Measurements from ENCODE around the gene FGF23.
"Not testable (repeated sequence)": the region's sequence is repeated elsewhere in the genome, so short reads cannot be mapped to it uniquely, and the experiment has no call there.

FGF23 gene

DNA sequence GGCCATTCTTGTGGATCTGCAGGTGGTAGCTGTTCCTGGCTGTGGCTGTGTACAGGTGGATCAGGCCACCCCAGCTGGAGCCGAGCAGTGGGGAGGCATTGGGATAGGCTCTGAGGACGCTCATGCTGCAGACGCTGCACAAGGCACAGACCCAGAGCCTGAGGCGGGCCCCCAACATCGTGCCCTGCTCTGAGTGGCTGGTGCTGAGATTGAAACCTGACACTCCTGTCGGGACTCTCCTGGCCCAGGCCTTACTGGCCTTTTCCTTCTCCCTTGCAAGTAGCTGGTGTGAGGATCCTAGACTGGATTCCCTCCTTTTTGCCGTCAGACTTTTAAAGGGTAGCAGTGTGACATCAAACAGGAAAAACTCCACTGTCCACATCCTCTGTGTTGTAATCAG, at the start of gene FGF23:
Gene FGF23, minus strand, starts transcription at position 308 of the 400 bp plus-strand sequence. Its CDS starts 130 bp downstream, at position 178.
- DNase-seq (ENCODE audit: low read depth, low spot score) = no peak

DNA sequence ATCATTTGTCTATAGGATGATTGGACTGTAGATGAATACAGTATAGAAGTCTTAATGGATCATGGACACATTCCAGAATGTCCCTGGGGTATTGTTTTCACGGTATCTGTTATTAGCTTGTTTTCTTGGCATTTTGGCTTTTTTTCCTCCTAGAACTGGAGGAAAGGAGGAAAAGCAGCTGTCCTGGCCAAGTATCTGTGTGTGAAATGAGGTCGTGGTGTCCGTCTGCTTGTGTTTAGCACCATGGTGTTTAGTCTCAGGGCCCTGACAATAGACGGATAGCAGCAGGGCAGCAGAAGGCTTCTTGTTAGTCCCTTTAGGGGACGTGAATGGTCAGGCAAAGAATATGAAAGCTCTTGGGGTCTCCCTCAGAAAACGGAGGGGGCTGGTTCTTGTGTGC, 44.9 kb upstream of the FGF23 start:
- DNase-seq (ENCODE audit: low read depth, low spot score) = no peak

DNA sequence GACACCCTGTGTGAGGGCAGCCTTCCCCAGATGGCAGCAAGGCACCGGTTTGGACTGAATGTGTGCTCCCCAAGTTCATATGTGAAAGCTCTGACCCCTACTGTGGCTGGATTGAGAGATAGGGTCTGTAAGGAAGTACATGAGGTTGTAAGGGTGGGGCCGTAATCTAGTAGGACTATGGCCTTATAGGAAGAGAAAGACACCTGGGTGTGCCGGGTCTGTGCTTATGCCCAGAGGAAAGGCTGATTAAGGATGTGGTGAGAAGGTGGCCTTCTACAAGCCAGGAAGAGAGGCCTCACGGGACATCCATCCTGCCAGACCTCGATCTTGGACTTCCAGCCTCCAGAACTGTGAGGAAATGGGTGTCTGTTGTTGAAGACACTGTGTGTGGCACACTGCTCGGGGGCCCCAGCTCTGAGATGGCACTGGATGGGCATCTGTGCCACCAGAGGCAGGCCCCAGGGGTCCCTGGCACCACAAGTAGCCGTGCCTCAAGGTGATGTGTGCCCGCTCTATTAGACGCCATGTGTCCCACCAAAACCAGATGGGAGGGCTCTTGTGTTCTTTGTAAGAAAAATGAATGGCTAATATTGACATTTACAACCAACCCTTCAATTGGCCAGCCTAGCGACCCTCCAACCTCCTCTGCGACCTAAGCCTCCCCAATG, 44.1 kb upstream of the FGF23 start:
- no peak for DNase-seq (ENCODE audit: low read depth, low spot score)

DNA sequence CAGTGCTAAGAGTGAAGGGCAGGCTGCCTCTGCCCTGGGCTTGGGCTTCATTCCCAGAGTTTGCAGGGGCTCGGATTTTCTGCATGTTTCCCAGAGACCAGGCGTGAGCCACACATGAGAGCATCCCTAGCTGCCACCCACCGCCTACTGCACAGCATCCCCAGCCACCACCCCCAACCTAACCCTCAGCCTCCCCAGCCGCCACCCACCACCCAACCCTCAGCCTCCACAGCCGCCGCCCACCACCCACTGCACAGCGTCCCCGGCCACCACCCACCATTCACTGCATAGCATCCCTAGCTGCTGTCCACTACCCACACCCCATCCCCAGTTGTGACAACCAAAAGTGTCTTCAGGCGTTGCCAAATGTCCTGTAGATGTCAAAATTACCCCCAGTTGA, 43.5 kb upstream of the FGF23 start:
- no peak for DNase-seq (ENCODE audit: low read depth, low spot score)

DNA sequence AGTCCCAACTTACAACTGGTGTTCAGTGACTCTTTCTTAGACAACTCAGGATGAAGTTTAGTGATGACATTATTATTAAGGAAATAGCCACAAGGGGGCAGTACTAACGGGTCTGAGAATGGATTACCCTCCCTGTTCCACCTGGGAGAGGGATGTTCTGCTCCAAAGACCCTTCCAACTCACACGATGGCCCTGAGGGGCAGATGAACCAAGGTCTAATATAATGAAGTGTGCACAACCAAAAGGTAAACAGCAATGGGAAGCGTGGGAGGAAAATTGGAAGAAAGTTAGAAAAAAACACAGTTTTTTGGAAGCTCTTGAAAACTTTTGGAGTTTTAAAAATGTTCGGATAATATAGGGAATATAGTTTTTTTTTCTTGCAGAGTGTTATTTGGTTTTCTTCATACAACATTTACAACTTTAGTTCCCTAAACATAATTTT, 42.1 kb upstream of the FGF23 start:
- DNase-seq (ENCODE audit: low read depth, low spot score) = no peak

DNA sequence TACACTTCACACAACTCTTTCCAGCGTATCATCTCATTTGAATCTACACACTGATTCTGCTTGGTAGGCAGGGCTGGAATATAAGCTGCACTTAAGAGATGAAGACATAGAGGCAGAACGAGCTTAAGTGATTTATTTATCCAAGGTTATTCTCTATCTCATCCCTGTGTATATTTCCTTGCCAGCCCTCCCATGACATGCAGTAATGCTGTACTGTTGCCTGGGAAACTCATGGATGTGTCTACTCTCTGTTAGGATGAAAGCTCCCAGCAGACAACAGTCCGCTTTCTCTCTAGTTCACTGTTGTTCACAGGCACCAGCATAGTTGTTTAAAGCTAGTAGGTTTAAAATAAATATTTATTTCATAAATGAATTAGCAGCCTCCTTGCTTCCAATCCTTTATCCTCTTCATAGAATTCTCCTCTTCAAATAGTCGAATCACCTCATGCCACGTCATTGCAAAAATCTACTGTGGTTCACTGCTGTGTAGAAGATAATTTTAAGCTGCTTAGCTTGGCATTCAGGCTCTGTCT, 40.7 kb upstream of the FGF23 start:
- DNase-seq (ENCODE audit: low read depth, low spot score) = no peak

DNA sequence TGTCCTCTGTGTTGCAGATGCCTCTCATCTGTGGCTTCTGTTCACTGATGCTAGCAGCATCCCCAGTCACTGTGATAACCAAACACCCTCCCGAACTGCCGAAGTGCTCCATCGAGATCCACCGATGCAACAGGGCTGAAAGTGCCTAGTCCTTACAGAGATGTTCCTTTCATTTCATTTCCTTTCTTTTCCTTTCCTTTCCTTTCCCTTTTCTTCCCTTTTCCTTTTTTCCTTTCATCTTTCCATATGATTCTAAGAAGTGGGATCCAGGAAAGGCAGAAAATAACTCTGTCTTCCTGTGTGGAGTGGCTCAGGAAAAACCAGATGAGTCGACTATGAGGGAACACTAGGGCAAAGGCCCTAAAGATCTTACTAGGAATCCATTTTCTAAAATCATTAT, 39.4 kb upstream of the FGF23 start:
- DNase-seq (ENCODE audit: low read depth, low spot score) = no peak

DNA sequence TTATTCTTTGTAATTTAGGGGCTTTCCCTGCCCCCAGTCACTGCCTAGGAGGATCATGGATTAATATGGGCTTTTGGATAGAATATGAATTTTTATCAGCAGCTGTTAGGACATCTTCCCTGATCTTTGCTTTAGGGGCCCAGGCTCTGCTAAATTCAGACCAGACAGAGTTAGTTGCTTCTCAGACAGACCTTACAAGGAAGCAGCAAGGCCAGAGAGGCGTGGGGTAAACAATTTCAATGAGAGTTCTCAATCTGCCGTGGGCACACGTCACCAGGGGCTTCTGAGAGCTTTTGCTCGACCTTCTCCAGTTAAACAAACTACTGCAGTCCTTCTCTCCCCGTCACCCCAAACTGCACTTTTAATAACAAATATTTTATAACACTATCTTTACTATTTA, 38.4 kb upstream of the FGF23 start:
- DNase-seq (ENCODE audit: low read depth, low spot score) = no peak

DNA sequence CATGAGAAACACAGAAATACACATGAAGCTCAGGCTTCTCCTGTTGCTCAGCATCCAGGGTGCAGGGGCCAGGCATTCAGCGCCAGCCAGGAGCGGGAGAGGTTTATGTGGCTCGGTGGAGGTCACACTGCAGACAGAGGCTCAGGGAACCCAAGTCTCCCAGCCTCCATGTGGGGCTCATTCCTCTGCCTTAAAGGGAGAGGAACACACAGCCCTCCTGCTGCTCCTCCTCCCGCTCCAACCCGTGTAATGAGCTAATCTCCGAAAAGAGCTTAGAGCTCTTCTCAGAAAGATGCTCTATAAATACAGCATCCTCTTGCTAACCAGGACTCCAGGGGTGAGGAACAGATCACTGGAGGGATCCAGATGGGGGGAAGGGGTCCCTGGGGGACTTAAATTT, 37.9 kb upstream of the FGF23 start:
- DNase-seq (ENCODE audit: low read depth, low spot score) = no peak

DNA sequence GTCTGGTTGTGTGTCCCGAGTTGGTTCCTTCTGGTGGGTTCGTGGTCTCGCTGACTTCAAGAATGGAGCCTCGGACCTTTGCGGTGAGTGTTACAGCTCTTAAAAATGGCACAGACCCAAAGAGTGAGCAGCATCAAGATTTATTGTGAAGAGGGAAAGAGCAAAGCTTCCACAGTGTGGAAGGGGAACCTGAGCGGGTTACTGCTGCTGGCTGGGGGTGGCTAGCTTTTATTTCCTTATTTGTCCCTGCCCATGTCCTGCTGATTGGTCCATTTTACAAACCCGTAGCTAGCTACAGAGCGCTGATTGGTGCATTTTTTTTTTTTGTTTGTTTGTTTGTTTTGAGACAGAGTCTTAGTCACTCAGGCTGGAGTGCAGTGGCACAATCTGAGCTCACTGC, 36.8 kb upstream of the FGF23 start:
- DNase-seq (ENCODE audit: low read depth, low spot score) = no peak

DNA sequence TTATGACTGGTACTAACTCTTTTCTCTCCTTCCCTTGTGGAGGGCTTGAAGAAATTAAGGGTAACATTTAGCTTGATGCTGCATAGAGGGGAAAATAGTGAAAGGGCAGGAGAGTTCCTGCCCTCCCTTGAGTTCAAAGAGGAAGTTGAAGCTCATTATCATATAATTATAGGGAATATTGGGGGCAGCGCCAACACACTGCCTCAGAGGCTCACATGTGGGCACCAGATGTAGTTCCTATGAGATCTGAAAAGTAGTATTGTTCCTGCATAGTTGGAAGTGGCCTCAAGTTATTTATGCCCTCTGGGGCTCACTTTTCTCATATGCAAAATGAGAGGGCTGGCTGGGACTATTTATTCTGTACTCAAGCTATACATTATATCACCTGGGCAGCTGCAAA, 33.0 kb upstream of the FGF23 start:
- no peak for DNase-seq (ENCODE audit: low read depth, low spot score)

DNA sequence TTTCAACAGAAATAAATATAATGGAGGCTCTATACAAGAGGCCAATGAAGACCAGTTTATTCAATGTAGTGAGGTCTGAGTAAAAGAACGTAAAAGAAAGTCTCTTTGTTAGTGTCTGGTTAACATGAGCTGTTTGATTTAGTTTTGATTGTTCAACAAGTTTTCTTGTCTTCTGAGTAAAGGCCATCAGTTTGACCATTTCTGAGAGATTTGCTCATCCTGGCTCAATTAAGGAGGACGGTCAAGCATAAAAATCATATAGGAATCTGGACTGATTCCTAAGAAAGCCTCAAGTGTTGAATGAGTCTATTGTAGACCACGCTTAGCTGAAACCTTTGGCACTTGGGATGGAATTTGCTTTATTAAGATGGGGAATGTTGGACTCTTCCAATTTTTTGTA, 32.5 kb upstream of the FGF23 start:
- no peak for DNase-seq (ENCODE audit: low read depth, low spot score)

DNA sequence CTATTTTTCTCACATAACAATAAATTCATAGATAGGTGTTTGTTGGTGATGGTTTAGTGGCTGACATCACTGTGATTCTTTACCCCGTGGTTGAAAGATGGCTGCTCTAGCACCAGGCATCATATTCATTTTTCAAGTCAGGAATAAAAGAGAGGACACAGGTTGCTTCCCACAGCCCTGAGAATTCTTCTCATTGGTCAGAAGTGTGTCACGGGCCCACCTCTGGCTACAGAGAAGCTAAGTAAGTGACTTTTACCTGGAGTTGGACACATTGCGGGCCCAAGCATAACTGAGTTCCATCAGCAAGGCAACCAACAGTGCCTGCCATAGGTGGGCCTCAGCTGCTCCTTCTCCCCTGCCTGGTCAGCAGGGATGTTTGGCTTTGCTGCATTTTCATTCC, 27.6 kb upstream of the FGF23 start:
- DNase-seq (ENCODE audit: low read depth, low spot score) = no peak

DNA sequence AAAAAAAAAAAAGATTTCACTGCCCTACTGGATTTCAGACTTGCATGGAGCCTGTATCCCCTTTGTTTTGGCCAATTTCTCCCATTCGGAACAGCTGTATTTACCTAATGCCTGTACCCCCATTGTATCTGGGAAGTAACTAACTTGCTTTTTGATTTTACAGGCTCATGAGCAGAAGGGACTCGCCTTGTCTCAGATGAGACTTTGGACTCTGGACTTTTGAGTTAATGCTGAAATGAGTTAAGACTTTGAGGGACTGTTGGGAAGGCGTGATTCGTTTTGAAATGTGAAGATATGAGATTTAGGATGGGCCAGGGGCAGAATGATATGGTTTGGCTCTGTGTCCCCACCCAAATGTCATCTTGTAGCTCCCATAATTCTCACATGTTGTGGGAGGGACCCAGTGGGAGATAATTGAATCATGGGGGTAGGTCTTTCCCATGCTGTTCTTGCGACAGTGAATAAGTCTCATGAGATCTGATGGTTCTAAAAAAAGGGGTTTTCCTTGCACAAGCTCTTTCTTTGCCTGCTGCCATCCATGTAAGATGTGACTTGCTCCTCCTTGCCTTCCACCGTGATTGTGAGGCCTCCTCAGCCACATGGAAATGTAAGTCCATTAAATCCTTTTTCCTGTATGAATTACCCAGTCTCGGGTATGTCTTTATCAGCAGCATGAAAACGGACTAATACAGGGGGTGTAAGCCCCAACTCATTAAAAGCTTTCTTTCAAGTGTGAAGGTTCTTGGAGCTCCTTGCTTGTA, 25.5 kb upstream of the FGF23 start:
- not testable (repeated sequence) for DNase-seq (ENCODE audit: low read depth, low spot score)

DNA sequence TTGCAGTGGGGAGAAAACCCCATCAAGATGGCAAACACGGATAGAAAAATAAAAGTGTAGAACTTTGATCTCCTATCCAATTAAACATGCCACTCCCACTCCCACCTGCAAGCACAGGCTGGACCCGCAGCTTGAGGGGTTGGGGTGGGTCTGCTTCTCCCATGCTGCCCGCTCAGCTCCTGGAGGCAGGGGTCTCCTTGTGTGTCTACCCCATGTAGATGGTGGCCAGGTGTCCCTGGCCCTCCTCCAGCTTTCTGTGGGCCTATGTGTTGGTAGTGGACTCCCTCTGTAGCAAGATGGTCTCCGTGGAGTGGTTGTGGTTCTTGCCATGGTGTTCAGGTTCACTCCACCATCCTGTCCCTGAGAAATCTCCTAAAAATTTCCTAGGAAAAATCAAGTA, 23.5 kb upstream of the FGF23 start:
- no peak for DNase-seq (ENCODE audit: low read depth, low spot score)

DNA sequence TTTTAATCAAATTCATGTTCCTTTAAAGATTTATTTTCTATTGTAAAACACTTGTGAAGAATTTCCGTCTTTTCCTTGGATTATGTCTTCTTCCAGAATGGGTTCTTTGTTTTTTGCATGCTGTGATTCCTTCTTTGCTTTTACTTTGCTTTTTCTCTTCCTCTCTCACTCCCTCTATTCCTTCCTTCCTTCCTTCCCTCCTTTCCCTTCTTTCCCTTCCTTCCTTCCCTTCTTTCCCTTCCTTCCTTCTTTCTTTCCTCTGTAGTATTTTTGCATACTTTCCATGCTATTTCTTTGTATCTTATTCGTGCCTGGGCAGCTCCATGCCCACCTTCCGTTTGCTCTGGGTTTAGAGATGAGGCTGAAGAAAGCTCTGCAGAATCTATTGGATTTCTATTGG, 21.6 kb upstream of the FGF23 start:
- no peak for DNase-seq (ENCODE audit: low read depth, low spot score)

DNA sequence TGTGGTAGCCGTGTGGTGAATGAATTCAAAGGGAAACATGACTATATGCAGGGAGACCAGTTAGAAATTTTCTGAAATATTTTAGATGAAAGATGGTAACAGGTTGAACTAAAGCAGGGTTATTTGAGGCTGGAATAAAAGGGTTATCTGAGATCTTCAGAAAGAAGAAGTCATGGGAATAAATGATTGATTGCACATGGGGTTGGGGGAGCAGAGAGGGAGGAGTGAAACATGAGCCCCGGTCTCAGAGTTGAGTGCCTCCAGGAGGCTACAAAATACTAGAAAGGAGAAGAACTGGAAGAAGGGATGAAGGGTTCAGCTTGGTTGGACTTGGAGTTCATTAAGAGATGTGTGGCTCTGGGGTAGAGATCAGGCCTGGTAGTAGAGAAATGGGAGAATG, 16.3 kb upstream of the FGF23 start:
- no peak for DNase-seq (ENCODE audit: low read depth, low spot score)

DNA sequence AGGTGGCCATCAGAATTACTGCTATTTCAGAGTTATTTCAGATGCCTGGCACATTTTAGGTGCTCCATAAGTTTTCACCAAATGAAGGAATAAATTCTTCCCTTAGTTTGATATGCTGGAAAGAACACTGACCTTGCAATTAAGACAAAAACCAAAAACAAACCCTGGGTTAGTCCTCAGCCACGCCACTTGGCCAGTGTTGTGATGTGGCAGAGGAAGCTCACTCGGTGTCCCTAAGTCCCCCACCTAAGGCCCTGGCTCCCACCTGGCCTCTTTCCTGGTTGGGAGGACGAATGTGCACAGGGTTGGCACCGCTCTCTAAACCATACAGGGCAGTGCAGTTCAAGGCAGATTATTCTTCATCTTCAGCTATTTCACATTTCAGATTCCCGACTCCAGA, 13.7 kb upstream of the FGF23 start:
- DNase-seq (ENCODE audit: low read depth, low spot score) = no peak

DNA sequence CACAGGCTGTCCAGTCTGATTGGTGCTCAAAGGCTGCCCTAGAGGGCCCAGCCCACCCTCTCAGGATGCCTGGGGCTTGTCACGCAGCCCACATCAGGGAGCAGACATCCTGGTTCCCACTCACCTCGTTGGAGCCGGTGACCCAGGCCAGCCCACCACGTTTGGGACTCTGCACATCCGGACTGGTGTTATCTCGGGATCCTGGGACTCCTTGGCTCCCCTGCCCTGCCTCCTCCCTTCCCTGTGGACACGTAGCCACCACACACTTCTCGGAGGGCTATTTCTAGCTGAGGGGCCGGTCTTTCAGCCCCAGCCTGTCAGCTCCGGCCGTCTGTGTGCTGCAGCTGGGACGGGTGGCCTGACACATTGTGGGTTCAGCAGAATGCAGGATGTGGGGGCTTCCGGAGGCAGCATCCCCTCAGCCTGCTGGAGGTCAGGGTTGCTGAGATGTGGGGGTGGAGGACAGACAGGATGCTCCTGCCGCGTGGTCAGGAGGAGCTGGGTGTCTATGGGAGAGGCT, 12.8 kb upstream of the FGF23 start:
- DNase-seq (ENCODE audit: low read depth, low spot score) = no peak

DNA sequence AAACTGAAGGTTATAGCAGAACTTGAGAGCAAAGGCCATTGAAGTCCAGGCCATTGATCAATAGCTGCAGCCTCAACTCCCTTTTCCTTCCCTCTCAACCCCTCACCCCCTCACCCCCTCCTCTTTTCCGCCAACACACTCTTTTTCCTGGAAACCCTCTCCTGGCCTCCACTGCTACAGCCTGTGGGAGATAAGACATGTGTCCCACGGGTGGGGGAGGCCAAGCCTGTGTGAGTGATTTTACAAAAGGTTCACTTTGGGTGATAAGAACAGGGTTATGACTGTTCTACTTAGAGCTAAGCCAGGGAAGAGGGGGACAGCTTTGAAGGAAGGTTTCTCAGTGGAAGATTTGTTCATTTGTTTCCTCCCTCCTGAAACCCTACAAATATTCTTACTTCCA, 9.2 kb upstream of the FGF23 start:
- no peak for DNase-seq (ENCODE audit: low read depth, low spot score)

DNA sequence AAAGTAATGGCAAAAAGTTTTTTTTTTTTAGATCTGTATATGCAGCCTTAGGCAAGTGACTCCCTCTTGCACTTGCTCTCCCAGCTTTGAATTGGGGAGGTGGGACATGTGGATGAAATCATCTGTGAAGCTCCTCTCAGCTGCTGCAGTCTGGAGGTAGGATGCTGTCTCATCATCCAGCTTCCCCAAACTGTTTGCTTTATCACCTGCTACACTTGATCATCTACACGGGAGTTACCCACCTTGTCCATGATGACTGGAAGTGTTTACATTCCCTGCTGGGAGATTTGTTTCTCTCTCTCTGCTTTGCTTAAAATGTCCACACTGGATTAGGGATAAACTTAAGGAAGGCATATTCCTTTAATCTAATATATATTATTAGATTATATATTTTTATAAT, 8.5 kb upstream of the FGF23 start:
- no peak for DNase-seq (ENCODE audit: low read depth, low spot score)

DNA sequence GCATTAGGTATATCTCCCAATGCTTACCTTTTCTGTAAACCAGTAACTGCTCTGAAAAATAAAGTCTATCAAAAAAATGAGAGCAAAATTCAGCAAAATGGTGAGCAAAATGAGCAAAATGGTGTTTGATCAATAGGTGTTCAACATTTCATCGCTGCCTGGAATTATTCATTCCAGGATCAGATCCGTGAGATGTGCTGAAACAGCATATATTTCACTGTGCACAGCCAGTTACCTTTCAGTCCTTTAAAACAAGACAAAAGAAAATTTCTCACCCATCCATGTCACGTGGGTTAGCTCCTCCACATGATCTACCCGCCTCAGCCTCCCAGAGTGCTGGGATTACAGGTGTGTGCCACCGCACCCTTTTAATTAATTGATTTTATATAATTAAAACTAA, 8.1 kb upstream of the FGF23 start:
- DNase-seq (ENCODE audit: low read depth, low spot score) = no peak

DNA sequence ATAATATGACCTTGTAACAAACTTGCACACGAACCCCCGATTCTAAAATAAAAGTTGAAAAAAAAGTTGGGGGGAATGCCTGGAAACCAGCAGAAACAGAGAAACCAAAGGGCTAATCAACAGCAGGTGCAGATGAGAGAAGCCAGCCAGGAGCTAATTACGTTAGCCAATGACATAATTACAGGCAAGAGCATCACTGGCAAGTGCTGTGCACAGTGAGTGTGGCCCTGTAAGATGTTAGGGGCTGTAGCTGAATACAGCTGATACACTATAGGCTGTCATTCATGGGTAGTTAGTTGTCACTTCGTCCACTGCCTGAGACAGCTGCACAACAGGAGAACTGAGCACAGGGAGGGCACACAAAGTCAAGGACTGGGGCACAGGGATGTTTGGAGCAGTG, 7.3 kb upstream of the FGF23 start:
- DNase-seq (ENCODE audit: low read depth, low spot score) = no peak
